DND-41 (cell line): ENCODE measurements around the gene MDM2.
"Not testable (repeated sequence)": the region's sequence is repeated elsewhere in the genome, so short reads cannot be mapped to it uniquely, and the experiment has no call there.

Experiments used
- ATAC-seq: fragments of 200-7000 bp; cut with Tn5 transposase; 3 replicates; pipeline ENCODE4 v1.9.1; 2021; ENCODE audit warnings: low read depth; ENCODE audit not compliant: insufficient read depth
- DNase-seq: peaks from one replicate; pipeline ENCODE4 v3.0.0-alpha.2; 2020
- H2AFZ ChIP-seq: 2 replicates; pipeline ENCODE4 v1.6.0; 2012; ENCODE audit warnings: low read depth, low read length
- H3K27ac ChIP-seq: 2 replicates; pipeline ENCODE4 v1.5.1; 2012; ENCODE audit warnings: low read length, inconsistent platforms
- H3K27me3 ChIP-seq: fragments of 200-600 bp; sonication (generic); 2 replicates; pipeline ENCODE4 v1.6.0; 2012; ENCODE audit warnings: low read length, mild to moderate bottlenecking, inconsistent platforms; ENCODE audit not compliant: insufficient read depth, poor library complexity
- H3K36me3 ChIP-seq: 2 replicates; pipeline ENCODE4 v1.5.1; 2012; ENCODE audit warnings: low read length, inconsistent platforms; ENCODE audit not compliant: insufficient read depth
- H3K4me1 ChIP-seq: 2 replicates; pipeline ENCODE4 v1.5.1; 2012; ENCODE audit warnings: mild to moderate bottlenecking, low read length; ENCODE audit not compliant: insufficient read depth
- H3K4me2 ChIP-seq: 2 replicates; pipeline ENCODE4 v1.6.0; 2012; ENCODE audit warnings: mild to moderate bottlenecking, moderate library complexity, low read length, inconsistent platforms; ENCODE audit not compliant: insufficient read depth
- H3K4me3 ChIP-seq, 2 experiments: fragments of 200-600 bp in 1 of 2; shearing (Covaris generic) in 1 of 2; 2 replicates each; pipeline ENCODE4 v1.5.1; 2012 to 2016; ENCODE audit warnings: inconsistent platforms in 2 of 2, low read length in 2 of 2, mild to moderate bottlenecking in 2 of 2, low read depth in 1 of 2, moderate library complexity in 1 of 2
- H3K79me2 ChIP-seq: 2 replicates; pipeline ENCODE4 v1.6.0; 2012; ENCODE audit warnings: low read length, inconsistent platforms; ENCODE audit not compliant: insufficient read depth
- H3K9ac ChIP-seq: 2 replicates; pipeline ENCODE4 v1.6.0; 2012; ENCODE audit warnings: low read depth, mild to moderate bottlenecking, inconsistent platforms, low read length, moderate library complexity
- H3K9me3 ChIP-seq: 2 replicates; pipeline ENCODE4 v1.5.1; 2012; ENCODE audit warnings: low read length, moderate library complexity, mild to moderate bottlenecking, inconsistent platforms; ENCODE audit not compliant: insufficient read depth, severe bottlenecking
- H4K20me1 ChIP-seq: 2 replicates; pipeline ENCODE4 v1.6.0; 2012; ENCODE audit warnings: low read length; ENCODE audit not compliant: insufficient read depth
- CTCF ChIP-seq: IDR thresholded peaks from 2 replicates; pipeline ENCODE4 v1.5.1; 2012; ENCODE audit warnings: borderline replicate concordance, low read length, moderate library complexity, mild to moderate bottlenecking; ENCODE audit not compliant: poor library complexity, severe bottlenecking; ENCODE audit errors: extremely low read depth
- EZH2 ChIP-seq: IDR thresholded peaks from 3 replicates; pipeline ENCODE4 v1.6.1; 2012; ENCODE audit warnings: borderline replicate concordance, low read depth, mild to moderate bottlenecking, moderate library complexity, low read length, inconsistent platforms; ENCODE audit not compliant: severe bottlenecking

MDM2 gene

GRCh38 chr12:68806488-68807237, 1.3 kb upstream of the MDM2 start:
- peak overlapping the region; percentile 80 for H3K4me2 ChIP-seq
- DNase-seq = no peak

GRCh38 chr12:68807274-68807575, 752 bp upstream of the MDM2 start:
- H4K20me1 ChIP-seq = not testable (repeated sequence)

More at GRCh38 chr12:68806488-68807237, 1.3 kb upstream of the MDM2 start:
- Histone ChIP-seq H3K4me3 (peak overlapping the region in 1 of 2 experiments; percentile 81; a peak in 2 of 4 replicates), H3K36me3 (peaks cover 23% of the 10 kb centered on the region), H3K9ac (peak overlapping the region; percentile 99), H4K20me1 (peaks cover 5% of the 10 kb centered on the region; the same call in 1 of the 2 replicates), H3K79me2 (peaks cover 36% of the 10 kb centered on the region), H3K27me3 (no peaks in the 10 kb centered on the region), H2AFZ (peak overlapping the region; percentile 93), H3K27ac (peak overlapping the region; percentile 97), H3K9me3 (no peaks in the 10 kb centered on the region), H3K4me1 (peaks cover 33% of the 10 kb centered on the region)
- ATAC-seq = no peak
- no peak for TF ChIP-seq CTCF
- no peak for TF ChIP-seq EZH2

DNA sequence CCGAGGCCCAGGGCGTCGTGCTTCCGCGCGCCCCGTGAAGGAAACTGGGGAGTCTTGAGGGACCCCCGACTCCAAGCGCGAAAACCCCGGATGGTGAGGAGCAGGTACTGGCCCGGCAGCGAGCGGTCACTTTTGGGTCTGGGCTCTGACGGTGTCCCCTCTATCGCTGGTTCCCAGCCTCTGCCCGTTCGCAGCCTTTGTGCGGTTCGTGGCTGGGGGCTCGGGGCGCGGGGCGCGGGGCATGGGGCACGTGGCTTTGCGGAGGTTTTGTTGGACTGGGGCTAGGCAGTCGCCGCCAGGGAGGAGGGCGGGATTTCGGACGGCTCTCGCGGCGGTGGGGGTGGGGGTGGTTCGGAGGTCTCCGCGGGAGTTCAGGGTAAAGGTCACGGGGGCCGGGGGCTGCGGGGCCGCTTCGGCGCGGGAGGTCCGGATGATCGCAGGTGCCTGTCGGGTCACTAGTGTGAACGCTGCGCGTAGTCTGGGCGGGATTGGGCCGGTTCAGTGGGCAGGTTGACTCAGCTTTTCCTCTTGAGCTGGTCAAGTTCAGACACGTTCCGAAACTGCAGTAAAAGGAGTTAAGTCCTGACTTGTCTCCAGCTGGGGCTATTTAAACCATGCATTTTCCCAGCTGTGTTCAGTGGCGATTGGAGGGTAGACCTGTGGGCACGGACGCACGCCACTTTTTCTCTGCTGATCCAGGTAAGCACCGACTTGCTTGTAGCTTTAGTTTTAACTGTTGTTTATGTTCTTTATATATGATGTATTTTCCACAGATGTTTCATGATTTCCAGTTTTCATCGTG, 612 bp downstream of the MDM2 start:
- ATAC-seq (peak; percentile 25), DNase-seq (peak; percentile 61)
- H3K9me3 ChIP-seq = no peaks in the 10 kb centered on the region
- peaks cover 39% of the 10 kb centered on the region for H3K36me3 ChIP-seq
- H3K27me3 ChIP-seq = no peaks in the 10 kb centered on the region
- peak overlapping the region; percentile 97 for H3K27ac ChIP-seq
- H3K9ac ChIP-seq = peak overlapping the region; percentile 99
- peak overlapping the region; percentile 62 to 81; a peak in 3 of 4 replicates for H3K4me3 ChIP-seq
- peaks cover 20% of the 10 kb centered on the region; the same call in 1 of the 2 replicates for H4K20me1 ChIP-seq
- peak overlapping the region; percentile 92 for H2AFZ ChIP-seq
- peaks cover 56% of the 10 kb centered on the region for H3K79me2 ChIP-seq
- TF ChIP-seq EZH2 (no peak), CTCF (no peak)
- peaks cover 50% of the 10 kb centered on the region for H3K4me1 ChIP-seq
- peak overlapping the region; percentile 80 for H3K4me2 ChIP-seq

More at GRCh38 chr12:68807274-68807575, 752 bp upstream of the MDM2 start:
- H3K36me3 ChIP-seq = peaks cover 26% of the 10 kb centered on the region
- H3K27me3 ChIP-seq, ATAC-seq, DNase-seq, H3K9me3 ChIP-seq: not testable (repeated sequence)
- peaks cover 38% of the 10 kb centered on the region for H3K4me1 ChIP-seq
- peaks cover 42% of the 10 kb centered on the region for H3K79me2 ChIP-seq
- H3K4me2 ChIP-seq = peak overlapping the region; percentile 80
- peak overlapping the region; percentile 55 to 81; a peak in 3 of 4 replicates for H3K4me3 ChIP-seq
- H3K27ac ChIP-seq = peak overlapping the region; percentile 97
- H3K9ac ChIP-seq = peak overlapping the region; percentile 99
- H2AFZ ChIP-seq = peak overlapping the region; percentile 93
